ENCODE results near the gene PMF1.

- peak; percentile 76; the same call in 1 of the 2 replicates for TF ChIP-seq MAX (IDR thresholded peaks at IDR 0.05)
- TF ChIP-seq TAF1 (IDR thresholded peaks at IDR 0.05; ENCODE audit: low read depth), result peak; percentile 90
- no peak for TF ChIP-seq RAD21 (IDR thresholded peaks at IDR 0.05; ENCODE audit: low read depth)
- TF ChIP-seq CREB1 (IDR thresholded peaks at IDR 0.05; ENCODE audit: low read depth), result peak; percentile 84
- TF ChIP-seq EGR1 (IDR thresholded peaks at IDR 0.05), result peak; percentile 65; the same call in 1 of the 2 replicates
- 0 out of 2 replicates have a peak, but pooled peaks have one; percentile 29 for TF ChIP-seq NFIC (IDR thresholded peaks at IDR 0.05)
- no peak; the same call in 1 of the 2 replicates for TF ChIP-seq CEBPB (IDR thresholded peaks at IDR 0.05)
- no peak for TF ChIP-seq REST (IDR thresholded peaks at IDR 0.05; ENCODE audit: low read depth)
- peak; percentile 92 for TF ChIP-seq YY1 (IDR thresholded peaks at IDR 0.05; ENCODE audit: low read depth)
- no peak; the same call in 1 of the 2 replicates for TF ChIP-seq USF1 (IDR thresholded peaks at IDR 0.05)
- TF ChIP-seq EP300 (IDR thresholded peaks at IDR 0.05; ENCODE audit: borderline replicate concordance), result no peak; the same call in 1 of the 2 replicates
Observed at GRCh38 chr1:156212833-156213643, at the start of gene PMF1.
